Retinal pigment epithelial cell (primary cell): Measurements from ENCODE around the gene LCAT.

ENCODE experiments used
- DNase-seq: peaks from one replicate; pipeline ENCODE4 v3.0.0-alpha.2; 2010; ENCODE audit warnings: low read depth
- H3K4me3 ChIP-seq: 2 replicates; pipeline ENCODE4 v1.5.1; 2011; ENCODE audit warnings: mild to moderate bottlenecking, low read length, control low read depth, moderate library complexity
- CTCF ChIP-seq: conservative IDR thresholded peaks from 2 replicates; pipeline ENCODE4 v1.5.1; 2011; ENCODE audit warnings: low read depth, low read length, control low read depth, inconsistent platforms

LCAT gene

GRCh38 chr16:67987460-67988160, 43.7 kb upstream of the LCAT start:
- no peak overlapping the region for H3K4me3 ChIP-seq
- TF ChIP-seq CTCF: no peak
- no peak for DNase-seq

DNA sequence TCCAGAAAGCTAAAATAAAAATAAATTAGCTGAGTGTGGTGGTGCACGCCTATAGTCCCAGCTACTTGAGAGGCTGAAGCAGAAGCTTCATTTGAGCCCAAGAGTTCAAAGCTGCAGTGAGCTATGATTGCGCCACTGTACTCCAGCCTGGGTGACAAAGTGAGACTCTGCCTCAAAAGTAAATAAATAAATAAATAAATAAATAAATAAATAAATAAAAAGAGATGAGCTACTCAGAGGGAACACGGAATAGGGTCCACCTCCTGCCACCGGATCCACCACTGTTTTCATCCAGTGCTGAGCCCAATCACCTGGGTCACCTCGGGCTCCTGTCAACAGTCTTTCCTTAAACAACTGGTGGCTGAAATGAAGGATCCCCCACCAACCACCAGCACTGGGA, 43.0 kb upstream of the LCAT start:
- H3K4me3 ChIP-seq: no peak overlapping the region
- TF ChIP-seq CTCF: no peak
- no peak for DNase-seq

DNA sequence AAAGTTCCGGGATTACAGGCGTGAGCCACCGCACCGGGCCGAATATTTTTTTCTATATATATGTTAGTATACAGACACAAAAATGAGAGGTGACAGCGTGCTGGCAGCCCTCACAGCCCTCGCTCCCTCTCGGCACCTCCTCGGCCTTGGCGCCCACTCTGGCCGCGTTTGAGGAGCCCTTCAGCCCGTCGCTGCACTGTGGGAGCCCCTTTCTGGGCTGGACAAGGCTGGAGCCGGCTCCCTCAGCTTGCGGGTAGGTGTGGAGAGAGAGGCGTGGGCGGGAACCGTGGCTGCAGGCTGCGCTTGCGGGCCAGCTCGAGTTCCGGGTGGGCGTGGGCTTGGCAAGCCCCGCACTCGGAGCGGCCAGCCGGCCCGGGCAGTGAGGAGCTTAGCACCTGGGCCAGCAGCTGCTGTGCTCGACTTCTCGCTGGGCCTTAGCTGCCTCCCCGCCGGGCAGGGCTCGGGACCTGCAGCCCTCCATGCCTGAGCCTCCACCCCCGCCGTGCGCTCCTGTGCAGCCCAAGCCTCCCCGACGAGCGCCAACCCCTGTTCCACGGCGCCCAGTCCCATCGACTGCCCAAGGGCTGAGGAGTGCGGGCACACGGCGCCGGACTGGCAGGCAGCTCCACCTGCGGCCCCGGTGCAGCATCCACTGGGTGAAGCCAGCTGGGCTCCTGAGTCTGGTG, 38.2 kb upstream of the LCAT start:
- no peak for TF ChIP-seq CTCF
- no peak overlapping the region for H3K4me3 ChIP-seq
- no peak for DNase-seq

GRCh38 chr16:67979955-67980678, 36.2 kb upstream of the LCAT start, which contains the start of gene DPEP3:
Gene DPEP3, minus strand, starts transcription at chr16:67980499. Its CDS starts 119 bp downstream, at chr16:67980380.
- DNase-seq: no peak
- no peak within 1 kb of the TSS for H3K4me3 ChIP-seq
- peak; percentile 42 for TF ChIP-seq CTCF

GRCh38 chr16:67977469-67978227, 33.7 kb upstream of the LCAT start:
- H3K4me3 ChIP-seq: no peak overlapping the region
- no peak for DNase-seq
- no peak for TF ChIP-seq CTCF

GRCh38 chr16:67977005-67977404, 33.1 kb upstream of the LCAT start:
- DNase-seq: no peak
- TF ChIP-seq CTCF: no peak
- H3K4me3 ChIP-seq: no peak overlapping the region
